Skeletal muscle satellite cell (primary cell): ENCODE data around the gene TF.
"Not testable (repeated sequence)": the region's sequence is repeated elsewhere in the genome, so short reads cannot be mapped to it uniquely, and the experiment has no call there.

Experiments used
- H3K27me3 ChIP-seq: 2 replicates; pipeline ENCODE4 v1.7.0; 2013; ENCODE audit warnings: low read length; ENCODE audit not compliant: control insufficient read depth, insufficient read depth
- H3K36me3 ChIP-seq: 2 replicates; pipeline ENCODE4 v1.7.0; 2013; ENCODE audit warnings: mild to moderate bottlenecking, control low read depth, low read length; ENCODE audit not compliant: insufficient read depth
- H3K4me1 ChIP-seq: 2 replicates; pipeline ENCODE4 v1.7.0; 2013; ENCODE audit warnings: low read length; ENCODE audit not compliant: control insufficient read depth, insufficient read depth
- H3K4me2 ChIP-seq: 2 replicates; pipeline ENCODE4 v1.7.0; 2013; ENCODE audit warnings: mild to moderate bottlenecking, low read length
- H3K4me3 ChIP-seq: 2 replicates; pipeline ENCODE4 v1.7.0; 2013; ENCODE audit warnings: low read length
- H3K9ac ChIP-seq: 2 replicates; pipeline ENCODE4 v1.7.0; 2013; ENCODE audit warnings: mild to moderate bottlenecking, low read depth, low read length, moderate library complexity
- H3K9me3 ChIP-seq: replicated peaks from 2 replicates; pipeline ENCODE4 v1.7.0; 2013; ENCODE audit warnings: mild to moderate bottlenecking, control low read depth, low read length

Gene TF

GRCh38 chr3:133775835-133776234 lies 29.6 kb downstream of the TF start:
- H3K4me1 ChIP-seq = no peaks in the 10 kb centered on the region
- no peak overlapping the region for H3K4me2 ChIP-seq
- peaks cover 19% of the 10 kb centered on the region for H3K27me3 ChIP-seq
- H3K9me3 ChIP-seq = no peaks in the 10 kb centered on the region
- no peak overlapping the region for H3K4me3 ChIP-seq
- no peaks in the 10 kb centered on the region for H3K36me3 ChIP-seq
- no peak overlapping the region for H3K9ac ChIP-seq

- no peak overlapping the region for H3K9ac ChIP-seq
- H3K4me2 ChIP-seq = no peak overlapping the region
- H3K9me3 ChIP-seq = no peaks in the 10 kb centered on the region
- no peak overlapping the region for H3K4me3 ChIP-seq
- H3K4me1 ChIP-seq = no peaks in the 10 kb centered on the region
- H3K36me3 ChIP-seq = no peaks in the 10 kb centered on the region
- peaks cover 21% of the 10 kb centered on the region for H3K27me3 ChIP-seq
Measured at GRCh38 chr3:133776794-133777438, 30.7 kb downstream of the TF start.

GRCh38 chr3:133777807-133778568 lies 31.8 kb downstream of the TF start:
- no peak overlapping the region for H3K4me2 ChIP-seq
- no peaks in the 10 kb centered on the region for H3K4me1 ChIP-seq
- H3K9me3 ChIP-seq = no peaks in the 10 kb centered on the region
- H3K4me3 ChIP-seq = no peak overlapping the region
- no peak overlapping the region for H3K9ac ChIP-seq
- no peaks in the 10 kb centered on the region for H3K36me3 ChIP-seq
- peaks cover 23% of the 10 kb centered on the region for H3K27me3 ChIP-seq

- Histone ChIP-seq H3K36me3 (no peaks in the 10 kb centered on the region), H3K27me3 (peaks cover 23% of the 10 kb centered on the region), H3K4me2 (no peak overlapping the region), H3K9ac (no peak overlapping the region), H3K4me1 (no peaks in the 10 kb centered on the region), H3K9me3 (no peaks in the 10 kb centered on the region), H3K4me3 (no peak overlapping the region)
Measured at GRCh38 chr3:133779626-133780203, 33.5 kb downstream of the TF start.

- H3K4me3 ChIP-seq = not testable (repeated sequence)
Measured at GRCh38 chr3:133780756-133781155, 34.6 kb downstream of the TF start.

GRCh38 chr3:133781570-133781969 lies 35.4 kb downstream of the TF start:
- H3K4me2 ChIP-seq = no peak overlapping the region
- no peak overlapping the region for H3K9ac ChIP-seq
- no peaks in the 10 kb centered on the region for H3K9me3 ChIP-seq
- H3K4me1 ChIP-seq = no peaks in the 10 kb centered on the region
- no peak overlapping the region for H3K4me3 ChIP-seq
- no peaks in the 10 kb centered on the region for H3K36me3 ChIP-seq
- peaks cover 15% of the 10 kb centered on the region for H3K27me3 ChIP-seq

More at GRCh38 chr3:133780756-133781155, 34.6 kb downstream of the TF start:
- H3K27me3 ChIP-seq = peaks cover 17% of the 10 kb centered on the region
- H3K4me2 ChIP-seq, H3K36me3 ChIP-seq, H3K9me3 ChIP-seq, H3K9ac ChIP-seq, H3K4me1 ChIP-seq: not testable (repeated sequence)

- Histone ChIP-seq H3K27me3 (peaks cover 15% of the 10 kb centered on the region), H3K4me3 (no peak overlapping the region), H3K36me3 (no peaks in the 10 kb centered on the region), H3K4me1 (no peaks in the 10 kb centered on the region), H3K9me3 (no peaks in the 10 kb centered on the region), H3K4me2 (no peak overlapping the region), H3K9ac (no peak overlapping the region)
Measured at GRCh38 chr3:133782454-133782853, 36.3 kb downstream of the TF start.

GRCh38 chr3:133783762-133784161 lies 37.6 kb downstream of the TF start:
- H3K4me2 ChIP-seq = no peak overlapping the region
- H3K4me1 ChIP-seq = no peaks in the 10 kb centered on the region
- no peak overlapping the region for H3K9ac ChIP-seq
- H3K36me3 ChIP-seq = no peaks in the 10 kb centered on the region
- H3K4me3 ChIP-seq = no peak overlapping the region
- H3K27me3 ChIP-seq = peaks cover 18% of the 10 kb centered on the region
- H3K9me3 ChIP-seq = no peaks in the 10 kb centered on the region

GRCh38 chr3:133788024-133788423 lies 41.8 kb downstream of the TF start:
- H3K4me3 ChIP-seq = no peak overlapping the region

GRCh38 chr3:133792171-133792763 lies 46.1 kb downstream of the TF start:
- Histone ChIP-seq H3K4me2 (no peak overlapping the region), H3K9me3 (peaks cover 3% of the 10 kb centered on the region), H3K36me3 (no peaks in the 10 kb centered on the region), H3K9ac (no peak overlapping the region), H3K4me1 (no peaks in the 10 kb centered on the region), H3K27me3 (peaks cover 9% of the 10 kb centered on the region), H3K4me3 (no peak overlapping the region)

More at GRCh38 chr3:133788024-133788423, 41.8 kb downstream of the TF start:
- Histone ChIP-seq H3K4me1 (no peaks in the 10 kb centered on the region), H3K27me3 (peaks cover 9% of the 10 kb centered on the region), H3K9me3 (peaks cover 3% of the 10 kb centered on the region), H3K9ac (no peak overlapping the region), H3K4me2 (no peak overlapping the region), H3K36me3 (no peaks in the 10 kb centered on the region)

GRCh38 chr3:133797396-133798105 lies 51.4 kb downstream of the TF start:
- H3K9ac ChIP-seq = no peak overlapping the region
- H3K36me3 ChIP-seq = no peaks in the 10 kb centered on the region
- H3K4me3 ChIP-seq = no peak overlapping the region
- H3K9me3 ChIP-seq = no peaks in the 10 kb centered on the region
- peaks cover 16% of the 10 kb centered on the region for H3K27me3 ChIP-seq
- no peaks in the 10 kb centered on the region for H3K4me1 ChIP-seq
- no peak overlapping the region for H3K4me2 ChIP-seq
